K562 (cell line): ENCODE measurements around the gene SLC25A28. TPM values are rescaled to one million over a fixed set of nuclear protein-coding genes. Genes with fewer than 3 reads are reported as not detected.

Experiments
- BCOR ChIP-seq: fragments of 450-650 bp; IDR thresholded peaks from 2 replicates; pipeline ENCODE4 v1.6.1; 2016
- CAMTA2 ChIP-seq: fragments of 250-450 bp; sonication (Bioruptor Pico); conservative IDR thresholded peaks from 2 replicates; pipeline ENCODE4 v1.5.1; 2022
- CC2D1A ChIP-seq: fragments of 450-650 bp; IDR thresholded peaks from 2 replicates; pipeline ENCODE4 v1.6.1; 2017; ENCODE audit warnings: mild to moderate bottlenecking
- CHCHD3 ChIP-seq: fragments of 250-450 bp; sonication (Bioruptor Pico); IDR thresholded peaks from 2 replicates; pipeline ENCODE4 v2.1.2; 2022; ENCODE audit warnings: mild to moderate bottlenecking
- CXXC5 ChIP-seq: fragments of 250-450 bp; sonication (Bioruptor Pico); IDR thresholded peaks from 2 replicates; pipeline ENCODE4 v1.8.0; 2022; ENCODE audit warnings: inconsistent platforms, mild to moderate bottlenecking, moderate library complexity
- GATAD2A ChIP-seq: fragments of 450-650 bp; IDR thresholded peaks from 2 replicates; pipeline ENCODE4 v1.6.1; 2017
- HDAC3 ChIP-seq: fragments of 450-650 bp; IDR thresholded peaks from 2 replicates; pipeline ENCODE4 v1.6.1; 2018; ENCODE audit warnings: borderline replicate concordance, mild to moderate bottlenecking, moderate library complexity; ENCODE audit not compliant: partially characterized antibody
- HMG20A ChIP-seq: fragments of 450-650 bp; formaldehyde crosslinking; conservative IDR thresholded peaks from 2 replicates; pipeline ENCODE4 v1.4.0; 2020; ENCODE audit warnings: mild to moderate bottlenecking, mixed read lengths
- MECOM ChIP-seq: fragments of 250-450 bp; sonication (Bioruptor Pico); IDR thresholded peaks from 2 replicates; pipeline ENCODE4 v1.8.0; 2022; ENCODE audit warnings: inconsistent platforms
- NELFE ChIP-seq: IDR thresholded peaks from 2 replicates; pipeline ENCODE4 v1.6.1; 2011; ENCODE audit warnings: mild to moderate bottlenecking; ENCODE audit not compliant: insufficient read depth, insufficient read length
- NRF1 ChIP-seq, 2 experiments: fragments of 450-650 bp; IDR thresholded peaks in 1 of 2; conservative IDR thresholded peaks in 1 of 2; 2 replicates each; pipeline ENCODE4 v1.6.1; 2014; ENCODE audit warnings: mild to moderate bottlenecking in 2 of 2
- POLR2B ChIP-seq: fragments of 450-650 bp; IDR thresholded peaks from 2 replicates; pipeline ENCODE4 v1.6.1; 2018; ENCODE audit warnings: low read depth; ENCODE audit not compliant: partially characterized antibody
- POLR2H ChIP-seq: IDR thresholded peaks from 2 replicates; pipeline ENCODE4 v1.6.1; 2016; ENCODE audit warnings: missing genetic modification characterization, low read depth, mild to moderate bottlenecking, control low read depth, missing compliant biosample characterization, moderate library complexity
- PTTG1 ChIP-seq: fragments of 450-650 bp; IDR thresholded peaks from 2 replicates; pipeline ENCODE4 v1.6.1; 2016; ENCODE audit warnings: low read depth, mild to moderate bottlenecking, missing genetic modification characterization, missing compliant biosample characterization
- PYGO2 ChIP-seq: fragments of 450-650 bp; IDR thresholded peaks from 2 replicates; pipeline ENCODE4 v1.6.1; 2016; ENCODE audit warnings: mild to moderate bottlenecking, missing genetic modification characterization, moderate library complexity, missing compliant biosample characterization
- RAD51 ChIP-seq: fragments of 450-650 bp; IDR thresholded peaks from 2 replicates; pipeline ENCODE4 v1.7.1; 2016; ENCODE audit warnings: low read depth, mild to moderate bottlenecking, borderline replicate concordance
- RNF2 ChIP-seq: sonication (generic); IDR thresholded peaks from 2 replicates; pipeline ENCODE4 v1.6.1; 2016
- SAFB ChIP-seq: fragments of 200-400 bp; formaldehyde crosslinking; IDR thresholded peaks from 2 replicates; pipeline ENCODE4 v1.6.1; 2017; ENCODE audit warnings: low read depth, low read length, borderline replicate concordance
- SP2 ChIP-seq: IDR thresholded peaks from 2 replicates; pipeline ENCODE4 v1.6.1; 2011; ENCODE audit warnings: mild to moderate bottlenecking, low read depth, low read length, moderate library complexity; ENCODE audit not compliant: poor library complexity, severe bottlenecking; ENCODE audit errors: extremely low read depth
- ZNF311 ChIP-seq: fragments of 250-450 bp; sonication (Bioruptor Pico); IDR thresholded peaks from 2 replicates; pipeline ENCODE4 v1.4.0; 2020; ENCODE audit warnings: mild to moderate bottlenecking, moderate library complexity
- ZNF717 ChIP-seq: fragments of 250-450 bp; sonication (Bioruptor Pico); IDR thresholded peaks from 2 replicates; pipeline ENCODE4 v1.5.0; 2021
- ZSCAN32 ChIP-seq: fragments of 450-650 bp; formaldehyde crosslinking; IDR thresholded peaks from 2 replicates; pipeline ENCODE4 v1.4.0; 2020; ENCODE audit warnings: mild to moderate bottlenecking, moderate library complexity
- polyA plus RNA-seq, 8 experiments: library from polyadenylated mRNA; depleted of rRNA in 4 of 8; stranded (reverse) in 5 of 8; unstranded in 3 of 8; fragments of >200 nt; fragmentation: Nextera tagmentation in 2 of 8; fragmentation: Illumina TruSeq in 1 of 8; extraction: Ambion mirVana in 2 of 8; extraction: Trizol in 1 of 8; gene quantifications; 2 replicates each; pipeline versions ENCODE4 v1.2.1 to v1.2.3, GENCODE V29; 2011 to 2014; ENCODE audit warnings: inconsistent platforms in 1 of 8, missing spikeins in 1 of 8
- total RNA-seq, 7 experiments: library from RNA; depleted of rRNA in 6 of 7; stranded (reverse); fragments of >200 nt in 6 of 7; fragmentation: Illumina TruSeq in 2 of 7; extraction: Trizol in 2 of 7; gene quantifications; 2 replicates each; pipeline versions ENCODE4 v1.2.1 to v1.2.3, GENCODE V29; 2011 to 2021; ENCODE audit warnings: low replicate concordance in 1 of 7
- TF ChIP-seq, protein P1 (sequence below): fragments of 250-450 bp; sonication (Bioruptor Pico); IDR thresholded peaks from 2 replicates; pipeline ENCODE4 v1.5.0; 2021; ENCODE audit warnings: mild to moderate bottlenecking, moderate library complexity
- TF ChIP-seq, protein P2 (sequence below), 2 experiments: fragments of 450-650 bp in 1 of 2; IDR thresholded peaks; 2 replicates each; pipeline ENCODE4 v1.6.1; 2011 to 2017; ENCODE audit warnings: low read depth in 2 of 2, antibody characterized with exemption in 1 of 2, borderline replicate concordance in 1 of 2, low read length in 1 of 2, mild to moderate bottlenecking in 1 of 2, mixed read lengths in 1 of 2; ENCODE audit not compliant: control insufficient read depth in 1 of 2

The SLC25A28 gene
- total and polyA plus RNA-seq, 9 of the 15 experiments (the other 6 are each of a cell fraction or from before 2014, with no cell fraction given) = 6.2 to 32.3 (median 18.8) TPM

DNA sequence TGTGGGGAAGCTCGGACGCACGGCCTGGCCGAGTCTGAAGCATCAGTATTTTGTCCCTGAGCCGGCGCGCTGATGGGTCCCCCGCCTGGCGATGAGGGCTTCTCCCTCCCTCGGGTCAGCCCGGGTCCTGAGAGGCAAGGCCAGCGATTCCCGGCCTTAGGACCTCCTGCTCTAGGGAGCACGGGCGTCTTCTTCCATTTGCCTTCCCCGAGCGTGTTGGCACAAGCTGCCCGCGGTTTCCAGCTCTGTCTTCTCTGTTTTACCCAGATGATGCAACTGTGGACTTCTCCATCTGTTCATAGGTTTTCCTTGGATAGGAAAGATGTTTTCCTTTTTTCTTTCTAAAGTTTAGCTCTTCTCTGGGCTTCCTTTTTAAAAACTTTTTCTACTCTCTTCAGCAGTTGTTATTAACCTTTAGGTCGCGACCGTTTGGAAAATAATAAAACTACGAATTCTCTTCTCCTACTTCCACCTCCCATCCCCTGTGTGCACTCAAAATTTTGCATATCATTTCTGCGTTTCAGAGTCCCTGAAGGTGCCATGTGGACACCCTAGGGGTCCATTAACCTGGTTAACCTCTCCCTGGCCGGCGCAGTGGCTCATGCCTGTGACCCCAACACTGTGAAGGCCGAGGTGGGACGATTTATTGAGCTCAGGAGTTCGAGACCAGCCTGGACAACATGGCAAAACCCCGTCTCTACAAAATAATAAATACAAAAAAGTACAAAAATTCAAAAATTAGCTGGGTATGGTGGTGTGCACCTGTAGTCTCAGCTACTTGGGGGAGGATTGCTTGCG, 1.4 kb upstream of the SLC25A28 start (continued):
- TF ChIP-seq, protein P1, sequence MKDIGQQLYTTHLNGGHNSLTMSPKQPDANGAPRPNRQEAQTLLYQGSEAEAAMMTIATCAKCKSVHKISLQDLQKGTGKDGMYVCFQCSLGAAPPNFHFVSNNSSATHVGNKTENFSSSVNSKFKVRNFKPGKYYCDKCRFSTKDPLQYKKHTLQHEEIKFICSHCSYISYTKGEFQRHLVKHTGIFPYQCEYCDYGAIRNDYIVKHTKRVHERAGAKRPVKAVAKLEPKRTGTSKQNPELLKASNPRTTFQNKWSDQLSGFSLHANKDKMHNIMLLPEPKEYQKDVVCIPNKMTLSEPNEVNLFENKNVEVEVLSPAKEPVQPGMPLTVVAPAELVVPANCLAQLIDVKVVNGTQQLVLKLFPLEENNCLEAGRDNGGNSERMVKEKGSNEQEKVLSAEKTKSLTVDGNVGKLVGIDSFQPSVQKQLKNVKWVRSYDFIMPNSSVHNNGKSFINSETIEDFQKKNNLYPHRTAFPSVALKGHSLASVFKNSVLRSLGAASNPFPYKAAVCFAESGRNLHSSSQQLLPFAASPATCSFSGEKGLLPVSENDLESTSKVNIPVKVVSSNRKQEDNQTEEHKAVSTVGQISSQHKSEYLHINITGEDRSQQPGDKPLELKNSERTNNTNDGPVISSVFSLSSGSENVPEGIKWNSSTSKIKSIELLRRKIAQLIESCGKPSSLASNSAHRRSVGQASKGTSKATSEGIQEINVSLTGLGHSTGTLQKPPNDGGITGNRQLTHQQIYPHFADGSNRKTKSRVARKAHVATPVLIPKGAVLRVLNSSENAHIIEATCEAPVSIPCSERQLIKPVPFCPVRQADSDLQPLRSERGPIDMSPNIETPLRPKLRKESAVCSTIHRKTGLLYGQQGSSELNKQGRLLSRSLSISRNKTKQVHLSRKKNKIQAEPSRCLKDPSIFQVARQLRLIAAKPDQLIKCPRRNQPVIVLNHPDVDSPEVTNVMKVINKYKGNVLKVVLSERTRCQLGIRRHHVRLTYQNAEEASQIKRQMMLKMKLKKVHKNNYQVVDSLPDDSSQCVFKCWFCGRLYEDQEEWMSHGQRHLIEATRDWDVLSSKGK (CRISPR knock-in tag) = no peak
- TF ChIP-seq CAMTA2 (CRISPR knock-in tag) = no peak
- TF ChIP-seq ZSCAN32 = no peak
- TF ChIP-seq ZNF311 = no peak
- TF ChIP-seq POLR2H = peak; percentile 59
- TF ChIP-seq POLR2B = peak; percentile 68
- no peak for TF ChIP-seq SP2
- TF ChIP-seq NRF1 (conservative IDR thresholded peaks at IDR 0.05 in 1 of 2, IDR thresholded peaks at IDR 0.05 in 1 of 2) = peak in 1 of 2 experiments; percentile 12; a peak in 1 of 4 replicates
- no peak for TF ChIP-seq ZNF717 (CRISPR knock-in tag)
- TF ChIP-seq CXXC5 (CRISPR knock-in tag) = peak; percentile 13; the same call in 1 of the 2 replicates
- no peak for TF ChIP-seq PTTG1
- no peak for TF ChIP-seq NELFE
- TF ChIP-seq BCOR = no peak
- no peak for TF ChIP-seq SAFB
- no peak for TF ChIP-seq HDAC3
- TF ChIP-seq, protein P2, sequence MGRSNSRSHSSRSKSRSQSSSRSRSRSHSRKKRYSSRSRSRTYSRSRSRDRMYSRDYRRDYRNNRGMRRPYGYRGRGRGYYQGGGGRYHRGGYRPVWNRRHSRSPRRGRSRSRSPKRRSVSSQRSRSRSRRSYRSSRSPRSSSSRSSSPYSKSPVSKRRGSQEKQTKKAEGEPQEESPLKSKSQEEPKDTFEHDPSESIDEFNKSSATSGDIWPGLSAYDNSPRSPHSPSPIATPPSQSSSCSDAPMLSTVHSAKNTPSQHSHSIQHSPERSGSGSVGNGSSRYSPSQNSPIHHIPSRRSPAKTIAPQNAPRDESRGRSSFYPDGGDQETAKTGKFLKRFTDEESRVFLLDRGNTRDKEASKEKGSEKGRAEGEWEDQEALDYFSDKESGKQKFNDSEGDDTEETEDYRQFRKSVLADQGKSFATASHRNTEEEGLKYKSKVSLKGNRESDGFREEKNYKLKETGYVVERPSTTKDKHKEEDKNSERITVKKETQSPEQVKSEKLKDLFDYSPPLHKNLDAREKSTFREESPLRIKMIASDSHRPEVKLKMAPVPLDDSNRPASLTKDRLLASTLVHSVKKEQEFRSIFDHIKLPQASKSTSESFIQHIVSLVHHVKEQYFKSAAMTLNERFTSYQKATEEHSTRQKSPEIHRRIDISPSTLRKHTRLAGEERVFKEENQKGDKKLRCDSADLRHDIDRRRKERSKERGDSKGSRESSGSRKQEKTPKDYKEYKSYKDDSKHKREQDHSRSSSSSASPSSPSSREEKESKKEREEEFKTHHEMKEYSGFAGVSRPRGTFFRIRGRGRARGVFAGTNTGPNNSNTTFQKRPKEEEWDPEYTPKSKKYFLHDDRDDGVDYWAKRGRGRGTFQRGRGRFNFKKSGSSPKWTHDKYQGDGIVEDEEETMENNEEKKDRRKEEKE (IDR thresholded peaks at IDR 0.05; ENCODE audit: borderline replicate concordance in 1 of 2, control insufficient read depth in 1 of 2, low read depth in 2 of 2, low read length in 1 of 2) = no peak
- TF ChIP-seq RNF2 = no peak
- TF ChIP-seq MECOM (CRISPR knock-in tag) = no peak
- no peak for TF ChIP-seq RAD51
- TF ChIP-seq CC2D1A = no peak
- no peak for TF ChIP-seq CHCHD3 (CRISPR knock-in tag)
- no peak for TF ChIP-seq HMG20A (CRISPR knock-in tag)
- no peak for TF ChIP-seq GATAD2A
- TF ChIP-seq PYGO2 = no peak
